K562 (cell line): ENCODE results near the gene PDE11A. TPM values are rescaled to one million over a fixed set of nuclear protein-coding genes. Genes with fewer than 3 reads are reported as not detected.

Source experiments
- ARID1B ChIP-seq: fragments of 450-650 bp; IDR thresholded peaks from 2 replicates; pipeline ENCODE4 v1.6.1; 2016; ENCODE audit warnings: antibody characterized with exemption, mild to moderate bottlenecking, inconsistent platforms
- ARID4B ChIP-seq: sonication (generic); formaldehyde crosslinking; IDR thresholded peaks from 2 replicates; pipeline ENCODE4 v1.8.0; 2022; ENCODE audit warnings: mild to moderate bottlenecking, missing genetic modification reagents
- CHCHD3 ChIP-seq: fragments of 250-450 bp; sonication (Bioruptor Pico); IDR thresholded peaks from 2 replicates; pipeline ENCODE4 v2.1.2; 2022; ENCODE audit warnings: mild to moderate bottlenecking
- ERF ChIP-seq: fragments of 450-650 bp; formaldehyde crosslinking; IDR thresholded peaks from 2 replicates; pipeline ENCODE4 v1.4.0; 2020; ENCODE audit warnings: mild to moderate bottlenecking, mixed read lengths
- EWSR1 ChIP-seq: fragments of 450-650 bp; IDR thresholded peaks from 2 replicates; pipeline ENCODE4 v1.6.1; 2018; ENCODE audit warnings: borderline replicate concordance, mild to moderate bottlenecking, low read depth, moderate library complexity; ENCODE audit not compliant: partially characterized antibody
- MCM5 ChIP-seq: fragments of 450-650 bp; IDR thresholded peaks from 2 replicates; pipeline ENCODE4 v1.6.1; 2016; ENCODE audit warnings: low read depth
- MECOM ChIP-seq: fragments of 250-450 bp; sonication (Bioruptor Pico); IDR thresholded peaks from 2 replicates; pipeline ENCODE4 v1.8.0; 2022; ENCODE audit warnings: inconsistent platforms
- MXI1 ChIP-seq: IDR thresholded peaks from 2 replicates; pipeline ENCODE4 v1.6.1; 2011; ENCODE audit warnings: low read depth, mild to moderate bottlenecking, improper control_type of control experiment, low read length
- PRDM10 ChIP-seq: fragments of 450-650 bp; IDR thresholded peaks from 2 replicates; pipeline ENCODE4 v1.6.1; 2018; ENCODE audit not compliant: partially characterized antibody
- SOX6 ChIP-seq: fragments of 450-650 bp; IDR thresholded peaks from 2 replicates; pipeline ENCODE4 v1.6.1; 2014; ENCODE audit warnings: mild to moderate bottlenecking
- TAF15 ChIP-seq: fragments of 200-400 bp; formaldehyde crosslinking; IDR thresholded peaks from 2 replicates; pipeline ENCODE4 v1.6.1; 2017; ENCODE audit warnings: mild to moderate bottlenecking, low read depth, low read length, moderate library complexity
- THRAP3 ChIP-seq: fragments of 450-650 bp; IDR thresholded peaks from 2 replicates; pipeline ENCODE4 v1.6.1; 2016; ENCODE audit warnings: mild to moderate bottlenecking, inconsistent platforms, borderline replicate concordance
- U2AF2 ChIP-seq: fragments of 200-400 bp; formaldehyde crosslinking; optimal IDR thresholded peaks from 2 replicates; pipeline ENCODE3; 2017; ENCODE audit warnings: low read depth, mild to moderate bottlenecking, low read length
- ZMIZ1 ChIP-seq, 2 experiments: fragments of 150-350 bp in 1 of 2; IDR thresholded peaks; 2 replicates each; pipeline ENCODE4 v1.6.1; 2012 to 2016; ENCODE audit warnings: low read depth in 2 of 2, low read length in 2 of 2, mild to moderate bottlenecking in 1 of 2, moderate library complexity in 1 of 2
- ZNF76 ChIP-seq: fragments of 250-450 bp; sonication (Bioruptor Pico); IDR thresholded peaks from 2 replicates; pipeline ENCODE4 v1.4.0; 2020; ENCODE audit warnings: mild to moderate bottlenecking, moderate library complexity, borderline replicate concordance
- polyA plus RNA-seq, 8 experiments: library from polyadenylated mRNA; depleted of rRNA in 4 of 8; stranded (reverse) in 5 of 8; unstranded in 3 of 8; fragments of >200 nt; fragmentation: Nextera tagmentation in 2 of 8; fragmentation: Illumina TruSeq in 1 of 8; extraction: Ambion mirVana in 2 of 8; extraction: Trizol in 1 of 8; gene quantifications; 2 replicates each; pipeline versions ENCODE4 v1.2.1 to v1.2.3, GENCODE V29; 2011 to 2014; ENCODE audit warnings: inconsistent platforms in 1 of 8, missing spikeins in 1 of 8
- total RNA-seq, 7 experiments: library from RNA; depleted of rRNA in 6 of 7; stranded (reverse); fragments of >200 nt in 6 of 7; fragmentation: Illumina TruSeq in 2 of 7; extraction: Trizol in 2 of 7; gene quantifications; 2 replicates each; pipeline versions ENCODE4 v1.2.1 to v1.2.3, GENCODE V29; 2011 to 2021; ENCODE audit warnings: low replicate concordance in 1 of 7

PDE11A gene
- total and polyA plus RNA-seq, 9 of the 15 experiments (the other 6 are each of a cell fraction or from before 2014, with no cell fraction given) = 3.2 to 22.1 (median 5.7) TPM

GRCh38 chr2:178072383-178073301 is at the start of gene PDE11A (continued):
- TF ChIP-seq ARID4B (CRISPR knock-in tag) (peak; percentile 69), U2AF2 (no peak), THRAP3 (no peak; the same call in 1 of the 2 replicates), ZNF76 (CRISPR knock-in tag) (no peak), SOX6 (0 out of 2 replicates have a peak, but pooled peaks have one; percentile 39), PRDM10 (peak; percentile 89), ERF (CRISPR knock-in tag) (no peak), TAF15 (no peak), MXI1 (no peak), MECOM (CRISPR knock-in tag) (0 out of 2 replicates have a peak, but pooled peaks have one; percentile 19), ZMIZ1 (IDR thresholded peaks at IDR 0.05; ENCODE audit: low read depth in 2 of 2, low read length in 2 of 2) (0 out of 4 replicates have a peak, but pooled peaks of 1 of the 2 experiments have one; percentile 41), MCM5 (no peak), ARID1B (peak; percentile 59), CHCHD3 (CRISPR knock-in tag) (no peak), EWSR1 (no peak)
